GM12878 (cell line): Measurements from ENCODE around the gene MRPL37.

ENCODE experiments used
- BCL11A ChIP-seq: IDR thresholded peaks from 2 replicates; pipeline ENCODE4 v1.6.1; 2011; ENCODE audit warnings: low read depth, low read length
- EP300 ChIP-seq, 2 experiments: fragments of 150-350 bp in 1 of 2; IDR thresholded peaks; 2 replicates each; pipeline ENCODE4 v1.6.1; 2011 to 2012; ENCODE audit warnings: low read depth in 2 of 2, low read length in 2 of 2, borderline replicate concordance in 1 of 2, improper control_type of control experiment in 1 of 2, inconsistent platforms in 1 of 2; ENCODE audit not compliant: control insufficient read depth in 1 of 2
- NFIC ChIP-seq: IDR thresholded peaks from 2 replicates; pipeline ENCODE4 v1.6.1; 2012; ENCODE audit warnings: low read depth, mild to moderate bottlenecking, inconsistent platforms, low read length, moderate library complexity
- RB1 ChIP-seq: fragments of 450-650 bp; formaldehyde crosslinking; IDR thresholded peaks from 2 replicates; pipeline ENCODE4 v1.6.1; 2017; ENCODE audit warnings: mild to moderate bottlenecking, borderline replicate concordance
- TCF12 ChIP-seq: IDR thresholded peaks from 2 replicates; pipeline ENCODE4 v1.6.1; 2011; ENCODE audit warnings: low read depth, mild to moderate bottlenecking, low read length
- ZNF24 ChIP-seq: fragments of 450-650 bp; IDR thresholded peaks from 2 replicates; pipeline ENCODE4 v1.6.1; 2017; ENCODE audit warnings: antibody characterized with exemption, mild to moderate bottlenecking
- TF ChIP-seq, protein P1 (sequence below), 3 experiments: IDR thresholded peaks in 2 of 3; conservative IDR thresholded peaks in 1 of 3; 2 replicates each; pipeline ENCODE4 v1.5.1; 2011; ENCODE audit warnings: low read depth in 3 of 3, low read length in 3 of 3, mild to moderate bottlenecking in 3 of 3, control low read depth in 2 of 3, moderate library complexity in 2 of 3, inconsistent platforms in 1 of 3, mixed read lengths in 1 of 3; ENCODE audit not compliant: control insufficient read depth in 2 of 3, insufficient read depth in 1 of 3; ENCODE audit errors: extremely low read depth in 1 of 3
- TF ChIP-seq, protein P2 (sequence below): fragments of 150-350 bp; IDR thresholded peaks from 2 replicates; pipeline ENCODE4 v1.6.1; 2016; ENCODE audit warnings: low read depth, low read length
- TF ChIP-seq, protein P3 (sequence below): IDR thresholded peaks from 2 replicates; pipeline ENCODE4 v1.6.1; 2012; ENCODE audit warnings: low read length, inconsistent platforms

DNA sequence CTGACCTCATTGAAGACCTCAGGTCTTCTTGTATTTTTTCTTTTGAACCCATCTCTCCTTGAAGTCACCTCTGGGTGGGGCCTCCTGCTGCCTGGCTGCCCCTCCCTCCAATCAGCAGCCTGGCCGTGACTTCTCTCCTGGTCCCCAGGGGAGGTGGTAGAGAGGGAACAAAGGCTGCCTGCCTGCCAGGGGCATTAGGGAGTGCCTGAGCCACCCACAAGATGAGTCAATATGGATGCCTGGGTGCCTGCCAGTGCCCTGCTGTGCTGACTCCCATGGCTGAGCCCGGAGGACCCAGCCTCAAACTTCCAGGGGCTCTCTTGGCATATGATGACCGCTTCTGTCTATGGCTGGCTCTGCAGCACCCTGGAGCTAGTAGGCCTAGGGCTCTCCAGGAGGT is 41.9 kb upstream of the MRPL37 start:
- TF ChIP-seq BCL11A (no peak), TCF12 (no peak), RB1 (no peak), ZNF24 (no peak), NFIC (no peak), EP300 (IDR thresholded peaks at IDR 0.05; ENCODE audit: borderline replicate concordance in 1 of 2, control insufficient read depth in 1 of 2, low read depth in 2 of 2, low read length in 2 of 2) (no peak)
- TF ChIP-seq, protein P1, sequence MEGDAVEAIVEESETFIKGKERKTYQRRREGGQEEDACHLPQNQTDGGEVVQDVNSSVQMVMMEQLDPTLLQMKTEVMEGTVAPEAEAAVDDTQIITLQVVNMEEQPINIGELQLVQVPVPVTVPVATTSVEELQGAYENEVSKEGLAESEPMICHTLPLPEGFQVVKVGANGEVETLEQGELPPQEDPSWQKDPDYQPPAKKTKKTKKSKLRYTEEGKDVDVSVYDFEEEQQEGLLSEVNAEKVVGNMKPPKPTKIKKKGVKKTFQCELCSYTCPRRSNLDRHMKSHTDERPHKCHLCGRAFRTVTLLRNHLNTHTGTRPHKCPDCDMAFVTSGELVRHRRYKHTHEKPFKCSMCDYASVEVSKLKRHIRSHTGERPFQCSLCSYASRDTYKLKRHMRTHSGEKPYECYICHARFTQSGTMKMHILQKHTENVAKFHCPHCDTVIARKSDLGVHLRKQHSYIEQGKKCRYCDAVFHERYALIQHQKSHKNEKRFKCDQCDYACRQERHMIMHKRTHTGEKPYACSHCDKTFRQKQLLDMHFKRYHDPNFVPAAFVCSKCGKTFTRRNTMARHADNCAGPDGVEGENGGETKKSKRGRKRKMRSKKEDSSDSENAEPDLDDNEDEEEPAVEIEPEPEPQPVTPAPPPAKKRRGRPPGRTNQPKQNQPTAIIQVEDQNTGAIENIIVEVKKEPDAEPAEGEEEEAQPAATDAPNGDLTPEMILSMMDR (IDR thresholded peaks at IDR 0.05 in 2 of 3, conservative IDR thresholded peaks at IDR 0.05 in 1 of 3; ENCODE audit: control insufficient read depth in 2 of 3, extremely low read depth in 1 of 3, insufficient read depth in 1 of 3, low read depth in 3 of 3, low read length in 3 of 3) = no peak
- TF ChIP-seq, protein P2, sequence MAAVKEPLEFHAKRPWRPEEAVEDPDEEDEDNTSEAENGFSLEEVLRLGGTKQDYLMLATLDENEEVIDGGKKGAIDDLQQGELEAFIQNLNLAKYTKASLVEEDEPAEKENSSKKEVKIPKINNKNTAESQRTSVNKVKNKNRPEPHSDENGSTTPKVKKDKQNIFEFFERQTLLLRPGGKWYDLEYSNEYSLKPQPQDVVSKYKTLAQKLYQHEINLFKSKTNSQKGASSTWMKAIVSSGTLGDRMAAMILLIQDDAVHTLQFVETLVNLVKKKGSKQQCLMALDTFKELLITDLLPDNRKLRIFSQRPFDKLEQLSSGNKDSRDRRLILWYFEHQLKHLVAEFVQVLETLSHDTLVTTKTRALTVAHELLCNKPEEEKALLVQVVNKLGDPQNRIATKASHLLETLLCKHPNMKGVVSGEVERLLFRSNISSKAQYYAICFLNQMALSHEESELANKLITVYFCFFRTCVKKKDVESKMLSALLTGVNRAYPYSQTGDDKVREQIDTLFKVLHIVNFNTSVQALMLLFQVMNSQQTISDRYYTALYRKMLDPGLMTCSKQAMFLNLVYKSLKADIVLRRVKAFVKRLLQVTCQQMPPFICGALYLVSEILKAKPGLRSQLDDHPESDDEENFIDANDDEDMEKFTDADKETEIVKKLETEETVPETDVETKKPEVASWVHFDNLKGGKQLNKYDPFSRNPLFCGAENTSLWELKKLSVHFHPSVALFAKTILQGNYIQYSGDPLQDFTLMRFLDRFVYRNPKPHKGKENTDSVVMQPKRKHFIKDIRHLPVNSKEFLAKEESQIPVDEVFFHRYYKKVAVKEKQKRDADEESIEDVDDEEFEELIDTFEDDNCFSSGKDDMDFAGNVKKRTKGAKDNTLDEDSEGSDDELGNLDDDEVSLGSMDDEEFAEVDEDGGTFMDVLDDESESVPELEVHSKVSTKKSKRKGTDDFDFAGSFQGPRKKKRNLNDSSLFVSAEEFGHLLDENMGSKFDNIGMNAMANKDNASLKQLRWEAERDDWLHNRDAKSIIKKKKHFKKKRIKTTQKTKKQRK = no peak
- TF ChIP-seq, protein P3, sequence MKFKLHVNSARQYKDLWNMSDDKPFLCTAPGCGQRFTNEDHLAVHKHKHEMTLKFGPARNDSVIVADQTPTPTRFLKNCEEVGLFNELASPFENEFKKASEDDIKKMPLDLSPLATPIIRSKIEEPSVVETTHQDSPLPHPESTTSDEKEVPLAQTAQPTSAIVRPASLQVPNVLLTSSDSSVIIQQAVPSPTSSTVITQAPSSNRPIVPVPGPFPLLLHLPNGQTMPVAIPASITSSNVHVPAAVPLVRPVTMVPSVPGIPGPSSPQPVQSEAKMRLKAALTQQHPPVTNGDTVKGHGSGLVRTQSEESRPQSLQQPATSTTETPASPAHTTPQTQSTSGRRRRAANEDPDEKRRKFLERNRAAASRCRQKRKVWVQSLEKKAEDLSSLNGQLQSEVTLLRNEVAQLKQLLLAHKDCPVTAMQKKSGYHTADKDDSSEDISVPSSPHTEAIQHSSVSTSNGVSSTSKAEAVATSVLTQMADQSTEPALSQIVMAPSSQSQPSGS = no peak
